K562 (cell line): Measurements from ENCODE around the gene AMBRA1. TPM values are rescaled to one million over a fixed set of nuclear protein-coding genes. Genes with fewer than 3 reads are reported as not detected.
A peak's percentile ranks its signal among the peaks of the same experiment; 100 is the strongest.

Experiments
- ESRRA ChIP-seq: fragments of 450-650 bp; IDR thresholded peaks from 2 replicates; pipeline ENCODE4 v1.6.1; 2014; ENCODE audit warnings: low read depth, mild to moderate bottlenecking, moderate library complexity, borderline replicate concordance
- GABPA ChIP-seq: fragments of 200-800 bp; sonication (Bioruptor generic); conservative IDR thresholded peaks from 2 replicates; pipeline ENCODE4 v1.6.1; 2016; ENCODE audit warnings: low read depth, missing genetic modification characterization, missing compliant biosample characterization
- HDAC2 ChIP-seq: fragments of 450-650 bp; IDR thresholded peaks from 2 replicates; pipeline ENCODE4 v1.6.1; 2016; ENCODE audit warnings: mild to moderate bottlenecking
- KLF6 ChIP-seq: fragments of 250-450 bp; sonication (Bioruptor Pico); IDR thresholded peaks from 2 replicates; pipeline ENCODE4 v1.4.0; 2020; ENCODE audit warnings: mild to moderate bottlenecking, moderate library complexity, borderline replicate concordance
- NCOA6 ChIP-seq: fragments of 450-650 bp; IDR thresholded peaks from 2 replicates; pipeline ENCODE4 v1.6.1; 2017; ENCODE audit warnings: mild to moderate bottlenecking
- NR4A1 ChIP-seq, 2 experiments: fragments of 250-450 bp in 1 of 2; fragments of 450-650 bp in 1 of 2; sonication (Bioruptor Pico) in 1 of 2; IDR thresholded peaks; 2 replicates each; pipeline versions ENCODE4 v1.4.0 to v1.6.1; 2016 to 2020; ENCODE audit warnings: mild to moderate bottlenecking in 2 of 2, missing compliant biosample characterization in 1 of 2, missing genetic modification characterization in 1 of 2, moderate library complexity in 1 of 2
- PHB ChIP-seq: fragments of 250-450 bp; sonication (Bioruptor Pico); IDR thresholded peaks from 2 replicates; pipeline ENCODE4 v1.5.0; 2021
- PML ChIP-seq: IDR thresholded peaks from 2 replicates; pipeline ENCODE4 v1.6.1; 2012; ENCODE audit warnings: low read length, inconsistent platforms
- SAFB2 ChIP-seq: fragments of 200-400 bp; formaldehyde crosslinking; IDR thresholded peaks from 2 replicates; pipeline ENCODE4 v1.6.1; 2018; ENCODE audit warnings: borderline replicate concordance, low read length, low read depth, moderate library complexity; ENCODE audit not compliant: severe bottlenecking
- TCF3 ChIP-seq: sonication (generic); formaldehyde crosslinking; IDR thresholded peaks from 2 replicates; pipeline ENCODE4 v1.4.0; 2020; ENCODE audit warnings: mild to moderate bottlenecking, missing genetic modification reagents
- TCF7L2 ChIP-seq: fragments of 150-350 bp; IDR thresholded peaks from 2 replicates; pipeline ENCODE4 v1.6.1; 2016; ENCODE audit warnings: low read depth, mild to moderate bottlenecking, low read length, moderate library complexity
- polyA plus RNA-seq, 8 experiments: library from polyadenylated mRNA; depleted of rRNA in 4 of 8; stranded (reverse) in 5 of 8; unstranded in 3 of 8; fragments of >200 nt; fragmentation: Nextera tagmentation in 2 of 8; fragmentation: Illumina TruSeq in 1 of 8; extraction: Ambion mirVana in 2 of 8; extraction: Trizol in 1 of 8; gene quantifications; 2 replicates each; pipeline versions ENCODE4 v1.2.1 to v1.2.3, GENCODE V29; 2011 to 2014; ENCODE audit warnings: inconsistent platforms in 1 of 8, missing spikeins in 1 of 8
- total RNA-seq, 7 experiments: library from RNA; depleted of rRNA in 6 of 7; stranded (reverse); fragments of >200 nt in 6 of 7; fragmentation: Illumina TruSeq in 2 of 7; extraction: Trizol in 2 of 7; gene quantifications; 2 replicates each; pipeline versions ENCODE4 v1.2.1 to v1.2.3, GENCODE V29; 2011 to 2021; ENCODE audit warnings: low replicate concordance in 1 of 7
- TF ChIP-seq, protein P1 (sequence below): fragments of 200-800 bp; sonication (Bioruptor generic); IDR thresholded peaks from 2 replicates; pipeline ENCODE4 v1.6.1; 2016; ENCODE audit warnings: missing genetic modification characterization, missing compliant biosample characterization
- TF ChIP-seq, protein P2 (sequence below): sonication (generic); formaldehyde crosslinking; IDR thresholded peaks from 2 replicates; pipeline ENCODE4 v1.8.1; 2023; ENCODE audit warnings: mild to moderate bottlenecking, missing genetic modification reagents, moderate library complexity
- TF ChIP-seq, protein P3 (sequence below): sonication (generic); formaldehyde crosslinking; IDR thresholded peaks from 2 replicates; pipeline ENCODE4 v1.8.0; 2022; ENCODE audit warnings: mild to moderate bottlenecking, missing genetic modification reagents
- TF ChIP-seq, protein P4 (sequence below): sonication (generic); formaldehyde crosslinking; IDR thresholded peaks from 2 replicates; pipeline ENCODE4 v1.8.1; 2022; ENCODE audit warnings: missing genetic modification reagents

AMBRA1 gene
- total and polyA plus RNA-seq, 9 of the 15 experiments (the other 6 are each of a cell fraction or from before 2014, with no cell fraction given), result 0.15 to 24.5 (median 13.0) TPM

DNA sequence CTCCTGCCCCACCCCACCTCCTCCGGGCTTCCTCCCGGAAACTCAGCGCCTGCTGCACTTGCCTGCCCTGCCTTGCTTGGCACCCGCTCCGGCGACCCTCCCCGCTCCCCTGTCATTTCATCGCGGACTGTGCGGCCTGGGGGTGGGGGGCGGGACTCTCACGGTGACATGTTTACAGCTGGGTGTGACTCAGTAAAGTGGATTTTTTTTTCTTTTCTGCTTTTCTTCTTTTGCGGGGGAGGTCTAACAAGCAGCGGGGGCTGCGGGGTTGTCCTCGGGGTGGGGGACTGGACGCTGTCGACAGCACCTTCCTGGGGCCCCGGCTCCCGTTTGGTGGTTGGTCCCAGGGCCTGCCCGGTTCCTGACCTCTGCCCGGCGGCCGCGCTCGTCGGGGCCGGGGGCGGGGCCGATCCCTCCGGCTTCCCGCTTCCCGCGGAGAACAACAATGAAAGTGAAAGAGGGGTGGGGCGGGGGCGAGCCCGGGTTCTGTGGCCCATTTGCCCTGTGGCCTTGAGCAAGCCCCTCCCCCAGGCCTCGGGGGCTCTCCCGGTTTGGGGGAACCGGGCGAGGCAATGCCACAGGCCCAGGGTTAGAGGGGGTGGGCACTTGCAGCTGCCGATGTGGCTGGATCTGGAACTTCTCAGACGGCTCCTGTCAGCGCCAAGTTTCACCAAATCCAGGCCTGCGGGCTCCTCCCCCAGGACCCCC, 213.3 kb downstream of the AMBRA1 start (continued):
- TF ChIP-seq, protein P1, sequence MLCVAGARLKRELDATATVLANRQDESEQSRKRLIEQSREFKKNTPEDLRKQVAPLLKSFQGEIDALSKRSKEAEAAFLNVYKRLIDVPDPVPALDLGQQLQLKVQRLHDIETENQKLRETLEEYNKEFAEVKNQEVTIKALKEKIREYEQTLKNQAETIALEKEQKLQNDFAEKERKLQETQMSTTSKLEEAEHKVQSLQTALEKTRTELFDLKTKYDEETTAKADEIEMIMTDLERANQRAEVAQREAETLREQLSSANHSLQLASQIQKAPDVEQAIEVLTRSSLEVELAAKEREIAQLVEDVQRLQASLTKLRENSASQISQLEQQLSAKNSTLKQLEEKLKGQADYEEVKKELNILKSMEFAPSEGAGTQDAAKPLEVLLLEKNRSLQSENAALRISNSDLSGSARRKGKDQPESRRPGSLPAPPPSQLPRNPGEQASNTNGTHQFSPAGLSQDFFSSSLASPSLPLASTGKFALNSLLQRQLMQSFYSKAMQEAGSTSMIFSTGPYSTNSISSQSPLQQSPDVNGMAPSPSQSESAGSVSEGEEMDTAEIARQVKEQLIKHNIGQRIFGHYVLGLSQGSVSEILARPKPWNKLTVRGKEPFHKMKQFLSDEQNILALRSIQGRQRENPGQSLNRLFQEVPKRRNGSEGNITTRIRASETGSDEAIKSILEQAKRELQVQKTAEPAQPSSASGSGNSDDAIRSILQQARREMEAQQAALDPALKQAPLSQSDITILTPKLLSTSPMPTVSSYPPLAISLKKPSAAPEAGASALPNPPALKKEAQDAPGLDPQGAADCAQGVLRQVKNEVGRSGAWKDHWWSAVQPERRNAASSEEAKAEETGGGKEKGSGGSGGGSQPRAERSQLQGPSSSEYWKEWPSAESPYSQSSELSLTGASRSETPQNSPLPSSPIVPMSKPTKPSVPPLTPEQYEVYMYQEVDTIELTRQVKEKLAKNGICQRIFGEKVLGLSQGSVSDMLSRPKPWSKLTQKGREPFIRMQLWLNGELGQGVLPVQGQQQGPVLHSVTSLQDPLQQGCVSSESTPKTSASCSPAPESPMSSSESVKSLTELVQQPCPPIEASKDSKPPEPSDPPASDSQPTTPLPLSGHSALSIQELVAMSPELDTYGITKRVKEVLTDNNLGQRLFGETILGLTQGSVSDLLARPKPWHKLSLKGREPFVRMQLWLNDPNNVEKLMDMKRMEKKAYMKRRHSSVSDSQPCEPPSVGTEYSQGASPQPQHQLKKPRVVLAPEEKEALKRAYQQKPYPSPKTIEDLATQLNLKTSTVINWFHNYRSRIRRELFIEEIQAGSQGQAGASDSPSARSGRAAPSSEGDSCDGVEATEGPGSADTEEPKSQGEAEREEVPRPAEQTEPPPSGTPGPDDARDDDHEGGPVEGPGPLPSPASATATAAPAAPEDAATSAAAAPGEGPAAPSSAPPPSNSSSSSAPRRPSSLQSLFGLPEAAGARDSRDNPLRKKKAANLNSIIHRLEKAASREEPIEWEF, result no peak
- TF ChIP-seq ESRRA (no peak; the same call in 1 of the 2 replicates), TCF3 (peak; percentile 27; the same call in 1 of the 2 replicates), PHB (CRISPR knock-in tag) (0 out of 2 replicates have a peak, but pooled peaks have one; percentile 55), PML (peak; percentile 51; the same call in 1 of the 2 replicates), TCF7L2 (no peak), KLF6 (no peak), NCOA6 (peak; percentile 71), HDAC2 (0 out of 2 replicates have a peak, but pooled peaks have one; percentile 62), NR4A1 (CRISPR knock-in tag; IDR thresholded peaks at IDR 0.05) (no peak), NR4A1 (tag; IDR thresholded peaks at IDR 0.05) (no peak), SAFB2 (no peak), GABPA (no peak)
- TF ChIP-seq, protein P2, sequence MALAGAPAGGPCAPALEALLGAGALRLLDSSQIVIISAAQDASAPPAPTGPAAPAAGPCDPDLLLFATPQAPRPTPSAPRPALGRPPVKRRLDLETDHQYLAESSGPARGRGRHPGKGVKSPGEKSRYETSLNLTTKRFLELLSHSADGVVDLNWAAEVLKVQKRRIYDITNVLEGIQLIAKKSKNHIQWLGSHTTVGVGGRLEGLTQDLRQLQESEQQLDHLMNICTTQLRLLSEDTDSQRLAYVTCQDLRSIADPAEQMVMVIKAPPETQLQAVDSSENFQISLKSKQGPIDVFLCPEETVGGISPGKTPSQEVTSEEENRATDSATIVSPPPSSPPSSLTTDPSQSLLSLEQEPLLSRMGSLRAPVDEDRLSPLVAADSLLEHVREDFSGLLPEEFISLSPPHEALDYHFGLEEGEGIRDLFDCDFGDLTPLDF (CRISPR knock-in tag), result no peak
- TF ChIP-seq, protein P3, sequence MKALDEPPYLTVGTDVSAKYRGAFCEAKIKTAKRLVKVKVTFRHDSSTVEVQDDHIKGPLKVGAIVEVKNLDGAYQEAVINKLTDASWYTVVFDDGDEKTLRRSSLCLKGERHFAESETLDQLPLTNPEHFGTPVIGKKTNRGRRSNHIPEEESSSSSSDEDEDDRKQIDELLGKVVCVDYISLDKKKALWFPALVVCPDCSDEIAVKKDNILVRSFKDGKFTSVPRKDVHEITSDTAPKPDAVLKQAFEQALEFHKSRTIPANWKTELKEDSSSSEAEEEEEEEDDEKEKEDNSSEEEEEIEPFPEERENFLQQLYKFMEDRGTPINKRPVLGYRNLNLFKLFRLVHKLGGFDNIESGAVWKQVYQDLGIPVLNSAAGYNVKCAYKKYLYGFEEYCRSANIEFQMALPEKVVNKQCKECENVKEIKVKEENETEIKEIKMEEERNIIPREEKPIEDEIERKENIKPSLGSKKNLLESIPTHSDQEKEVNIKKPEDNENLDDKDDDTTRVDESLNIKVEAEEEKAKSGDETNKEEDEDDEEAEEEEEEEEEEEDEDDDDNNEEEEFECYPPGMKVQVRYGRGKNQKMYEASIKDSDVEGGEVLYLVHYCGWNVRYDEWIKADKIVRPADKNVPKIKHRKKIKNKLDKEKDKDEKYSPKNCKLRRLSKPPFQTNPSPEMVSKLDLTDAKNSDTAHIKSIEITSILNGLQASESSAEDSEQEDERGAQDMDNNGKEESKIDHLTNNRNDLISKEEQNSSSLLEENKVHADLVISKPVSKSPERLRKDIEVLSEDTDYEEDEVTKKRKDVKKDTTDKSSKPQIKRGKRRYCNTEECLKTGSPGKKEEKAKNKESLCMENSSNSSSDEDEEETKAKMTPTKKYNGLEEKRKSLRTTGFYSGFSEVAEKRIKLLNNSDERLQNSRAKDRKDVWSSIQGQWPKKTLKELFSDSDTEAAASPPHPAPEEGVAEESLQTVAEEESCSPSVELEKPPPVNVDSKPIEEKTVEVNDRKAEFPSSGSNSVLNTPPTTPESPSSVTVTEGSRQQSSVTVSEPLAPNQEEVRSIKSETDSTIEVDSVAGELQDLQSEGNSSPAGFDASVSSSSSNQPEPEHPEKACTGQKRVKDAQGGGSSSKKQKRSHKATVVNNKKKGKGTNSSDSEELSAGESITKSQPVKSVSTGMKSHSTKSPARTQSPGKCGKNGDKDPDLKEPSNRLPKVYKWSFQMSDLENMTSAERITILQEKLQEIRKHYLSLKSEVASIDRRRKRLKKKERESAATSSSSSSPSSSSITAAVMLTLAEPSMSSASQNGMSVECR (CRISPR knock-in tag), result peak; percentile 49
- TF ChIP-seq, protein P4, sequence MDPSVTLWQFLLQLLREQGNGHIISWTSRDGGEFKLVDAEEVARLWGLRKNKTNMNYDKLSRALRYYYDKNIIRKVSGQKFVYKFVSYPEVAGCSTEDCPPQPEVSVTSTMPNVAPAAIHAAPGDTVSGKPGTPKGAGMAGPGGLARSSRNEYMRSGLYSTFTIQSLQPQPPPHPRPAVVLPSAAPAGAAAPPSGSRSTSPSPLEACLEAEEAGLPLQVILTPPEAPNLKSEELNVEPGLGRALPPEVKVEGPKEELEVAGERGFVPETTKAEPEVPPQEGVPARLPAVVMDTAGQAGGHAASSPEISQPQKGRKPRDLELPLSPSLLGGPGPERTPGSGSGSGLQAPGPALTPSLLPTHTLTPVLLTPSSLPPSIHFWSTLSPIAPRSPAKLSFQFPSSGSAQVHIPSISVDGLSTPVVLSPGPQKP (CRISPR knock-in tag), result no peak
